Fibroblast of upper back skin (primary cell): Measurements from ENCODE around the gene KIAA0930.
"Not testable (repeated sequence)": the region's sequence is repeated elsewhere in the genome, so short reads cannot be mapped to it uniquely, and the experiment has no call there.

Experiments
- DNase-seq: peaks from one replicate; pipeline ENCODE4 v3.0.0-alpha.2; 2013

The KIAA0930 gene

GRCh38 chr22:45240810-45241631 is at the start of gene KIAA0930:
Gene KIAA0930 (minus strand): TSS chr22:45240894. CDS start chr22:45240703, 191 bp downstream.
- peak; percentile 66 for DNase-seq

- DNase-seq, result no peak
These were observed 46.3 kb upstream of the KIAA0930 start for GRCh38 chr22:45286854-45287551.

- no peak for DNase-seq
These were observed 44.8 kb upstream of the KIAA0930 start for GRCh38 chr22:45285263-45286058.

- DNase-seq, result no peak
These were observed 44.1 kb upstream of the KIAA0930 start, which contains the start of gene UPK3A for GRCh38 chr22:45284705-45285262. Gene UPK3A (plus strand): TSS chr22:45284949. CDS start chr22:45285014, 65 bp downstream.

- DNase-seq, result no peak
These were observed 40.3 kb upstream of the KIAA0930 start for GRCh38 chr22:45281010-45281409.

GRCh38 chr22:45280587-45280980 is 39.9 kb upstream of the KIAA0930 start:
- no peak for DNase-seq

- no peak for DNase-seq
These were observed 37.4 kb upstream of the KIAA0930 start for GRCh38 chr22:45278125-45278524.

- not testable (repeated sequence) for DNase-seq
These were observed 37.0 kb upstream of the KIAA0930 start for GRCh38 chr22:45277720-45278119.

- DNase-seq, result no peak
These were observed 35.9 kb upstream of the KIAA0930 start for GRCh38 chr22:45276507-45277105.

GRCh38 chr22:45273452-45274075 is 32.9 kb upstream of the KIAA0930 start:
- no peak for DNase-seq

- DNase-seq, result no peak
These were observed 31.8 kb upstream of the KIAA0930 start for GRCh38 chr22:45272498-45272897.

GRCh38 chr22:45271667-45272201 is 31.0 kb upstream of the KIAA0930 start:
- DNase-seq, result no peak

GRCh38 chr22:45270095-45271020 is 29.7 kb upstream of the KIAA0930 start:
- DNase-seq, result no peak

- DNase-seq, result peak; percentile 70
These were observed 28.5 kb upstream of the KIAA0930 start for GRCh38 chr22:45268958-45269844.

GRCh38 chr22:45268167-45268957 is 27.7 kb upstream of the KIAA0930 start:
- no peak for DNase-seq

- DNase-seq, result no peak
These were observed 24.8 kb upstream of the KIAA0930 start for GRCh38 chr22:45265535-45265934.

- DNase-seq, result peak; percentile 69
These were observed 23.0 kb upstream of the KIAA0930 start for GRCh38 chr22:45263463-45264269.
